ENCODE data around the gene C10orf143.
"Not testable (repeated sequence)": the region's sequence is repeated elsewhere in the genome, so short reads cannot be mapped to it uniquely, and the experiment has no call there.

C10orf143 gene

DNA sequence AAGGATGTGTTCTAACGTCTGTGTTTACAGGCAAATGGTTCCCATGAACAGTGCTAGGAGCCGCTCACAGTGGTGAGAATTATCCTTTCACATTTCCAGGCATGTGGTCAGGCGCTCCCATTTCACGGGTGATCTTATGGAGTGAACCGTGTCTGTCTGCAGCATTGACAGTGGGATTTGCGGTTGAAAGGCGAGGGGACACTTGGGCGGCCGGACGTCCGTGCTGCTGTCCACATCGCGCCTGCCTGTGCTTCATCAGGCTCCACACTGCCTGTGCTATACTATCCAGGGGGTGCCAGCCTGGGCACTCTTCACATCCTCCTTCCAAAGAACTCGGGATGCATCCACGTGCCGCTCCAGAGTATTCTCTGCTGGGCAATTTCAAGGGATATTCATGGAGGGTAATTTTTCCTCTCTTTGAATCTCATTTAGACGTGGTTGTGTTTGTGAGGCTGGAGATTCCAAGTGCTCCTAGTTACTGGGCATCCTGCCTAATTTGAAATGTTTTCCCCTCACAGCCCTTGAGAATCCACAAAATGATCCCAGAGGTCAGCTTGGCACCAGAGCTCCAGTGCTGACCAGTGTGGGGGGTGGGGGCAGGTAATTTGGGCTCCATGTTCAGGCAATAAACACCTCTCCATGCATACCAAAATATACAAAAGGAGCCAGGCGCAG, 84.7 kb downstream of the C10orf143 start:
- ATAC-seq (ENCODE audit: low read depth) (no peak), DNase-seq (ENCODE audit: low spot score in 2 of 2) (no peak)
- Mint-ChIP-seq H3K27me3 (peaks cover 3% of the 10 kb centered on the region), H3K4me3 (no peak overlapping the region), H3K36me3 (no peaks in the 10 kb centered on the region), H3K9me3 (no peaks in the 10 kb centered on the region), H3K27ac (no peak overlapping the region), H3K4me1 (no peaks in the 10 kb centered on the region)

- Mint-ChIP-seq H3K4me1 (no peaks in the 10 kb centered on the region), H3K9me3 (no peaks in the 10 kb centered on the region), H3K4me3 (no peak overlapping the region)
These were observed 85.3 kb downstream of the C10orf143 start for GRCh38 chr10:130025326-130025725.

GRCh38 chr10:130024779-130025325, 85.8 kb downstream of the C10orf143 start:
- H3K27me3 Mint-ChIP-seq, result peaks cover 5% of the 10 kb centered on the region
- H3K4me3 Mint-ChIP-seq, result no peak overlapping the region
- H3K27ac Mint-ChIP-seq, result no peak overlapping the region
- DNase-seq (ENCODE audit: low spot score in 2 of 2) (no peak), ATAC-seq (ENCODE audit: low read depth) (no peak)
- H3K4me1 Mint-ChIP-seq, result no peaks in the 10 kb centered on the region
- no peaks in the 10 kb centered on the region for H3K9me3 Mint-ChIP-seq
- H3K36me3 Mint-ChIP-seq, result no peaks in the 10 kb centered on the region

More at GRCh38 chr10:130025326-130025725, 85.3 kb downstream of the C10orf143 start:
- no peak for ATAC-seq (ENCODE audit: low read depth)
- peaks cover 5% of the 10 kb centered on the region for H3K27me3 Mint-ChIP-seq
- no peak overlapping the region for H3K27ac Mint-ChIP-seq
- DNase-seq (ENCODE audit: low spot score in 2 of 2), result no peak
- no peaks in the 10 kb centered on the region for H3K36me3 Mint-ChIP-seq

GRCh38 chr10:130024326-130024725, 86.3 kb downstream of the C10orf143 start:
- H3K36me3 Mint-ChIP-seq; H3K27me3 Mint-ChIP-seq; H3K4me1 Mint-ChIP-seq; H3K4me3 Mint-ChIP-seq; DNase-seq (ENCODE audit: low spot score in 2 of 2); H3K9me3 Mint-ChIP-seq; ATAC-seq (ENCODE audit: low read depth); H3K27ac Mint-ChIP-seq: not testable (repeated sequence)

GRCh38 chr10:130023454-130024230, 87.0 kb downstream of the C10orf143 start:
- no peak for ATAC-seq (ENCODE audit: low read depth)
- no peaks in the 10 kb centered on the region for H3K4me1 Mint-ChIP-seq
- H3K9me3 Mint-ChIP-seq, result no peaks in the 10 kb centered on the region
- H3K36me3 Mint-ChIP-seq, result no peaks in the 10 kb centered on the region
- no peak overlapping the region for H3K27ac Mint-ChIP-seq
- H3K4me3 Mint-ChIP-seq, result no peak overlapping the region
- DNase-seq (ENCODE audit: low spot score in 2 of 2), result no peak
- H3K27me3 Mint-ChIP-seq, result peaks cover 5% of the 10 kb centered on the region

GRCh38 chr10:130022511-130023299, 87.9 kb downstream of the C10orf143 start:
- no peaks in the 10 kb centered on the region for H3K36me3 Mint-ChIP-seq
- H3K27ac Mint-ChIP-seq, result no peak overlapping the region
- peaks cover 5% of the 10 kb centered on the region for H3K27me3 Mint-ChIP-seq
- H3K9me3 Mint-ChIP-seq, result no peaks in the 10 kb centered on the region
- DNase-seq (ENCODE audit: low spot score in 2 of 2) (no peak), ATAC-seq (ENCODE audit: low read depth) (no peak)
- no peak overlapping the region for H3K4me3 Mint-ChIP-seq
- H3K4me1 Mint-ChIP-seq, result no peaks in the 10 kb centered on the region

- Mint-ChIP-seq H3K36me3 (no peaks in the 10 kb centered on the region), H3K4me3 (no peak overlapping the region), H3K27me3 (peaks cover 5% of the 10 kb centered on the region), H3K27ac (no peak overlapping the region), H3K4me1 (no peaks in the 10 kb centered on the region), H3K9me3 (no peaks in the 10 kb centered on the region)
- ATAC-seq (ENCODE audit: low read depth) (no peak), DNase-seq (ENCODE audit: low spot score in 2 of 2) (no peak)
These were observed 88.5 kb downstream of the C10orf143 start for GRCh38 chr10:130022086-130022485.

- DNase-seq (ENCODE audit: low spot score in 2 of 2) (no peak), ATAC-seq (ENCODE audit: low read depth) (no peak)
- Mint-ChIP-seq H3K36me3 (no peaks in the 10 kb centered on the region), H3K4me1 (no peaks in the 10 kb centered on the region), H3K9me3 (no peaks in the 10 kb centered on the region), H3K27me3 (peaks cover 5% of the 10 kb centered on the region), H3K4me3 (no peak overlapping the region), H3K27ac (no peak overlapping the region)
These were observed 89.2 kb downstream of the C10orf143 start for GRCh38 chr10:130021383-130021950.

- no peak overlapping the region for H3K27ac Mint-ChIP-seq
- ATAC-seq (ENCODE audit: low read depth), result no peak
- H3K4me3 Mint-ChIP-seq, result no peak overlapping the region
- peaks cover 5% of the 10 kb centered on the region for H3K27me3 Mint-ChIP-seq
- H3K36me3 Mint-ChIP-seq, result no peaks in the 10 kb centered on the region
- no peak for DNase-seq (ENCODE audit: low spot score in 2 of 2)
- no peaks in the 10 kb centered on the region for H3K9me3 Mint-ChIP-seq
- H3K4me1 Mint-ChIP-seq, result no peaks in the 10 kb centered on the region
These were observed 89.8 kb downstream of the C10orf143 start for GRCh38 chr10:130020651-130021382.

GRCh38 chr10:130018730-130019185, 91.9 kb downstream of the C10orf143 start:
- Mint-ChIP-seq H3K27ac (no peak overlapping the region), H3K27me3 (peaks cover 2% of the 10 kb centered on the region), H3K4me1 (no peaks in the 10 kb centered on the region), H3K36me3 (no peaks in the 10 kb centered on the region), H3K4me3 (no peak overlapping the region), H3K9me3 (no peaks in the 10 kb centered on the region)
- DNase-seq (ENCODE audit: low spot score in 2 of 2), result no peak
- ATAC-seq (ENCODE audit: low read depth), result no peak

GRCh38 chr10:130018265-130018664, 92.4 kb downstream of the C10orf143 start:
- no peaks in the 10 kb centered on the region for H3K36me3 Mint-ChIP-seq
- H3K9me3 Mint-ChIP-seq, result no peaks in the 10 kb centered on the region
- ATAC-seq (ENCODE audit: low read depth) (no peak), DNase-seq (ENCODE audit: low spot score in 2 of 2) (no peak)
- H3K4me1 Mint-ChIP-seq, result no peaks in the 10 kb centered on the region
- no peak overlapping the region for H3K4me3 Mint-ChIP-seq
- H3K27ac Mint-ChIP-seq, result no peak overlapping the region
- peaks cover 2% of the 10 kb centered on the region for H3K27me3 Mint-ChIP-seq

DNA sequence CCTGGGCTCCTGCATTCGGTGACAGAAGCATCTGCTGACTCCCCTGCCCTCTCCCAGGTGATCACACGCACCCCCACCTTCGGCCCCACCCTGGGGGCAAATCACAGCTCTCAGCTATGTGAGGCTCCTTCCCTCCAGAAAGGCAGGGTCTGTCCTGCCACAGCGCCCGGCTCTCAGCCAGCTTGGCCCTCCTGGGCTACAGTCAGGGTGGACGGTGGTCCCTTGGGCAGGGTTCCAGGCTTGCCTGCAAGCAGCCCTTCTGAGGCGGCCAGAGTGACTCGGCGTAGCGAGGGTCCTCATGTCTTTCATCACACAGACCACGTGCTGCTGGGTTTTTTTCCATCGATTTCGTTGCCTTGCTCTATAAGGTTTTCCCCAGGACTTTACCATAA, 93.0 kb downstream of the C10orf143 start:
- no peak overlapping the region for H3K27ac Mint-ChIP-seq
- no peak overlapping the region for H3K4me3 Mint-ChIP-seq
- ATAC-seq (ENCODE audit: low read depth), result no peak
- no peaks in the 10 kb centered on the region for H3K9me3 Mint-ChIP-seq
- no peaks in the 10 kb centered on the region for H3K4me1 Mint-ChIP-seq
- peaks cover 2% of the 10 kb centered on the region for H3K27me3 Mint-ChIP-seq
- no peaks in the 10 kb centered on the region for H3K36me3 Mint-ChIP-seq
- no peak for DNase-seq (ENCODE audit: low spot score in 2 of 2)

DNA sequence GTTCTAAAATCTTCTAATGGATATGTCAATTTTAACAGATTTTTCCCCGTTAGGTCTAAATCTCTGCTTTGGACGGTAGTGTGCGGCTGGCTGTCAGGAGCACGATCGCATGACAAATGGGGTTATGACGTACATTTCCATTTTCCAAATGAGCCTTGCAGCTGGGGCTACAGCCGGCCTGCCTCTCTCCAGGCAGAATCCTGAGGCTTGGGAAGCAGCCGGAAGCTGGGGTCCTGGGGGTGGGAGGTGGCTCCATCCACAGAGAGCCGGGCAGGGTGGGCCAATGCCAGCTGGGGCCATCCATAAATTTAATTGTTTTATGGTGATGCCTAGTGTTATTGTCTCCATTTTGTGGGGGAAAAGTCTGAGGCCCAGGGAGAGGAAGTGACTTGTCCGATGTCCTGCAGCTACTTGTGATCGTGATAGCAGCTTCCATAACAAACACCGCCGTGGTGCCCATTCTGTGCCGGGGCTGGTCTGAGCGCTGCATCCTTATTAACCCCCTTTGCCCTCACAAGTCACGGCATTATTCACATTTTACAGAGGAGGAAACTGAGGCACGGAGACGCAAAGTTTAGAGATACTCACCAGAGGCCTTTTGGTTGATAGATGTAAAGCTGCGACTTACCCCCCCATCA, 93.5 kb downstream of the C10orf143 start:
- Mint-ChIP-seq H3K36me3 (no peaks in the 10 kb centered on the region), H3K4me1 (no peaks in the 10 kb centered on the region), H3K27me3 (peaks cover 3% of the 10 kb centered on the region), H3K27ac (no peak overlapping the region), H3K4me3 (no peak overlapping the region), H3K9me3 (peaks cover 1% of the 10 kb centered on the region)
- ATAC-seq (ENCODE audit: low read depth), result no peak
- DNase-seq (ENCODE audit: low spot score in 2 of 2), result no peak
